Rectal smooth muscle tissue (tissue), 1 donor: ENCODE measurements around the gene HSPG2.

Experiments
- H3K27ac ChIP-seq: one replicate; pipeline ENCODE4 v1.7.0; 2013; ENCODE audit warnings: low read depth, low read length, inconsistent platforms
- H3K27me3 ChIP-seq: one replicate; pipeline ENCODE4 v1.7.0; 2013; ENCODE audit warnings: low read length; ENCODE audit not compliant: control insufficient read depth, insufficient read depth
- H3K36me3 ChIP-seq: one replicate; pipeline ENCODE4 v1.7.0; 2013; ENCODE audit warnings: low read length; ENCODE audit not compliant: control insufficient read depth, insufficient read depth
- H3K4me1 ChIP-seq: one replicate; pipeline ENCODE4 v1.7.0; 2013; ENCODE audit warnings: low read length; ENCODE audit not compliant: control insufficient read depth, insufficient read depth
- H3K4me3 ChIP-seq: one replicate; pipeline ENCODE4 v1.7.0; 2013; ENCODE audit warnings: low read length
- H3K9ac ChIP-seq: one replicate; pipeline ENCODE4 v1.7.0; 2013; ENCODE audit warnings: low read length

Gene HSPG2

GRCh38 chr1:21861602-21862429 is 75.3 kb downstream of the HSPG2 start:
- Histone ChIP-seq H3K9ac (no peak overlapping the region), H3K27ac (peak overlapping the region; percentile 75), H3K36me3 (peaks cover 60% of the 10 kb centered on the region), H3K27me3 (no peaks in the 10 kb centered on the region), H3K4me1 (no peaks in the 10 kb centered on the region), H3K4me3 (no peak overlapping the region)

GRCh38 chr1:21860971-21861370 is 76.1 kb downstream of the HSPG2 start:
- Histone ChIP-seq H3K36me3 (peaks cover 65% of the 10 kb centered on the region), H3K4me1 (no peaks in the 10 kb centered on the region), H3K27me3 (no peaks in the 10 kb centered on the region), H3K27ac (no peak overlapping the region), H3K4me3 (no peak overlapping the region), H3K9ac (no peak overlapping the region)

GRCh38 chr1:21859669-21860179 is 77.4 kb downstream of the HSPG2 start:
- Histone ChIP-seq H3K9ac (no peak overlapping the region), H3K27me3 (no peaks in the 10 kb centered on the region), H3K27ac (no peak overlapping the region), H3K4me1 (no peaks in the 10 kb centered on the region), H3K36me3 (peaks cover 62% of the 10 kb centered on the region), H3K4me3 (no peak overlapping the region)

GRCh38 chr1:21857840-21858670 is 79.1 kb downstream of the HSPG2 start:
- Histone ChIP-seq H3K4me3 (no peak overlapping the region), H3K9ac (no peak overlapping the region), H3K27me3 (no peaks in the 10 kb centered on the region), H3K4me1 (no peaks in the 10 kb centered on the region), H3K36me3 (peaks cover 67% of the 10 kb centered on the region), H3K27ac (no peak overlapping the region)

GRCh38 chr1:21857142-21857839 is 79.8 kb downstream of the HSPG2 start:
- Histone ChIP-seq H3K9ac (no peak overlapping the region), H3K27ac (no peak overlapping the region), H3K27me3 (no peaks in the 10 kb centered on the region), H3K4me1 (no peaks in the 10 kb centered on the region), H3K36me3 (peaks cover 71% of the 10 kb centered on the region), H3K4me3 (no peak overlapping the region)

- H3K36me3 ChIP-seq, result peaks cover 67% of the 10 kb centered on the region
- no peak overlapping the region for H3K27ac ChIP-seq
- no peak overlapping the region for H3K9ac ChIP-seq
- no peak overlapping the region for H3K4me3 ChIP-seq
- no peaks in the 10 kb centered on the region for H3K27me3 ChIP-seq
- no peaks in the 10 kb centered on the region for H3K4me1 ChIP-seq
Observed at GRCh38 chr1:21855257-21856096, 81.6 kb downstream of the HSPG2 start.

GRCh38 chr1:21854751-21855131 is 82.4 kb downstream of the HSPG2 start:
- Histone ChIP-seq H3K27ac (no peak overlapping the region), H3K36me3 (peaks cover 72% of the 10 kb centered on the region), H3K4me1 (no peaks in the 10 kb centered on the region), H3K9ac (no peak overlapping the region), H3K4me3 (no peak overlapping the region), H3K27me3 (no peaks in the 10 kb centered on the region)

- no peak overlapping the region for H3K9ac ChIP-seq
- H3K27ac ChIP-seq, result no peak overlapping the region
- H3K4me1 ChIP-seq, result no peaks in the 10 kb centered on the region
- H3K27me3 ChIP-seq, result no peaks in the 10 kb centered on the region
- peaks cover 70% of the 10 kb centered on the region for H3K36me3 ChIP-seq
- no peak overlapping the region for H3K4me3 ChIP-seq
Observed at GRCh38 chr1:21854090-21854750, 82.9 kb downstream of the HSPG2 start.

GRCh38 chr1:21853131-21853427 is 84.0 kb downstream of the HSPG2 start:
- Histone ChIP-seq H3K9ac (no peak overlapping the region), H3K4me1 (no peaks in the 10 kb centered on the region), H3K27me3 (no peaks in the 10 kb centered on the region), H3K4me3 (no peak overlapping the region), H3K27ac (no peak overlapping the region), H3K36me3 (peaks cover 75% of the 10 kb centered on the region)

- peaks cover 75% of the 10 kb centered on the region for H3K36me3 ChIP-seq
- H3K4me1 ChIP-seq, result no peaks in the 10 kb centered on the region
- H3K4me3 ChIP-seq, result no peak overlapping the region
- no peaks in the 10 kb centered on the region for H3K27me3 ChIP-seq
- H3K27ac ChIP-seq, result no peak overlapping the region
- H3K9ac ChIP-seq, result no peak overlapping the region
Observed at GRCh38 chr1:21852282-21853130, 84.6 kb downstream of the HSPG2 start.
